HUES64 (cell line): ENCODE results near the gene CNTN1.
A peak's percentile ranks its signal among the peaks of the same experiment; 100 is the strongest.

Source experiments
- H3K27ac ChIP-seq: 2 replicates; pipeline ENCODE4 v1.7.0; 2013; ENCODE audit warnings: low read depth, low read length, inconsistent platforms
- H3K27me3 ChIP-seq: 2 replicates; pipeline ENCODE4 v1.6.1; 2013; ENCODE audit warnings: mild to moderate bottlenecking, low read length; ENCODE audit not compliant: insufficient read depth
- H3K36me3 ChIP-seq: 2 replicates; pipeline ENCODE4 v1.6.1; 2013; ENCODE audit warnings: mild to moderate bottlenecking, low read length; ENCODE audit not compliant: insufficient read depth
- H3K4me1 ChIP-seq: 2 replicates; pipeline ENCODE4 v1.6.1; 2013; ENCODE audit warnings: mild to moderate bottlenecking, low read length, moderate library complexity; ENCODE audit not compliant: insufficient read depth
- H3K4me3 ChIP-seq: 2 replicates; pipeline ENCODE4 v1.5.1; 2013; ENCODE audit warnings: mild to moderate bottlenecking, low read length, moderate library complexity
- H3K9ac ChIP-seq: 2 replicates; pipeline ENCODE4 v1.6.1; 2013; ENCODE audit warnings: mild to moderate bottlenecking, low read depth, low read length
- H3K9me3 ChIP-seq: 2 replicates; pipeline ENCODE4 v1.6.1; 2013; ENCODE audit warnings: low read depth, low read length; ENCODE audit not compliant: insufficient read depth
- WGBS: fragments of 150-250, 120-280 bp; methylation state at CpG from one replicate; pipeline ENCODE4 v1.1.7; 2013; ENCODE audit warnings: missing lambda C conversion rate; 5-methylcytosine and 5-hydroxymethylcytosine counted together

The CNTN1 gene

GRCh38 chr12:40662366-40662765 lies 29.9 kb upstream of the CNTN1 start:
- 96% methylated on average over 4 of the region's 4 CpGs for WGBS
- Histone ChIP-seq H3K4me1 (no peaks in the 10 kb centered on the region), H3K9me3 (peaks cover 19% of the 10 kb centered on the region; the same call in 1 of the 2 replicates), H3K9ac (no peak overlapping the region), H3K27me3 (no peaks in the 10 kb centered on the region), H3K4me3 (no peak overlapping the region), H3K36me3 (no peaks in the 10 kb centered on the region), H3K27ac (no peak overlapping the region)

- H3K36me3 ChIP-seq: no peaks in the 10 kb centered on the region
- no peak overlapping the region for H3K4me3 ChIP-seq
- H3K27me3 ChIP-seq: no peaks in the 10 kb centered on the region
- WGBS: 88% methylated on average over 1 of the region's 1 CpG
- peaks cover 19% of the 10 kb centered on the region; the same call in 1 of the 2 replicates for H3K9me3 ChIP-seq
- H3K9ac ChIP-seq: no peak overlapping the region
- H3K4me1 ChIP-seq: no peaks in the 10 kb centered on the region
- H3K27ac ChIP-seq: no peak overlapping the region
Measured at GRCh38 chr12:40663781-40664180, 28.5 kb upstream of the CNTN1 start.

GRCh38 chr12:40668099-40668529 lies 24.1 kb upstream of the CNTN1 start:
- H3K36me3 ChIP-seq: no peaks in the 10 kb centered on the region
- H3K27ac ChIP-seq: no peak overlapping the region
- no peaks in the 10 kb centered on the region for H3K27me3 ChIP-seq
- WGBS: 82% methylated on average over 1 of the region's 1 CpG
- H3K9me3 ChIP-seq: peaks cover 5% of the 10 kb centered on the region; the same call in 1 of the 2 replicates
- H3K4me1 ChIP-seq: peaks cover 5% of the 10 kb centered on the region; the same call in 1 of the 2 replicates
- H3K4me3 ChIP-seq: no peak overlapping the region
- no peak overlapping the region for H3K9ac ChIP-seq

- no peak overlapping the region for H3K9ac ChIP-seq
- peaks cover 5% of the 10 kb centered on the region for H3K9me3 ChIP-seq
- H3K36me3 ChIP-seq: no peaks in the 10 kb centered on the region
- 95% methylated on average over 2 of the region's 2 CpGs for WGBS
- no peak overlapping the region for H3K27ac ChIP-seq
- peaks cover 5% of the 10 kb centered on the region; the same call in 1 of the 2 replicates for H3K4me1 ChIP-seq
- no peak overlapping the region for H3K4me3 ChIP-seq
- H3K27me3 ChIP-seq: no peaks in the 10 kb centered on the region
Measured at GRCh38 chr12:40672741-40673271, 19.4 kb upstream of the CNTN1 start.

- Histone ChIP-seq H3K4me3 (no peak overlapping the region), H3K9me3 (peaks cover 11% of the 10 kb centered on the region), H3K27me3 (no peaks in the 10 kb centered on the region), H3K27ac (no peak overlapping the region), H3K36me3 (no peaks in the 10 kb centered on the region), H3K9ac (no peak overlapping the region), H3K4me1 (no peaks in the 10 kb centered on the region)
- WGBS: no CpG with 5 or more reads among the region's 2 CpGs
Measured at GRCh38 chr12:40681148-40681547, 11.1 kb upstream of the CNTN1 start.

GRCh38 chr12:40684986-40685385 lies 7.3 kb upstream of the CNTN1 start:
- H3K9ac ChIP-seq: no peak overlapping the region
- H3K4me1 ChIP-seq: no peaks in the 10 kb centered on the region
- no peaks in the 10 kb centered on the region for H3K27me3 ChIP-seq
- H3K4me3 ChIP-seq: no peak overlapping the region
- no peak overlapping the region for H3K27ac ChIP-seq
- no peaks in the 10 kb centered on the region for H3K36me3 ChIP-seq
- WGBS: 95% methylated on average over 4 of the region's 4 CpGs
- H3K9me3 ChIP-seq: no peaks in the 10 kb centered on the region

- WGBS: 89% methylated on average over 8 of the region's 8 CpGs
- Histone ChIP-seq H3K9me3 (no peaks in the 10 kb centered on the region), H3K36me3 (no peaks in the 10 kb centered on the region)
Measured at GRCh38 chr12:40688085-40688725, 4.0 kb upstream of the CNTN1 start.

GRCh38 chr12:40689576-40689975 lies 2.7 kb upstream of the CNTN1 start:
- H3K36me3 ChIP-seq: no peaks in the 10 kb centered on the region
- H3K4me1 ChIP-seq: no peaks in the 10 kb centered on the region; the same call in 1 of the 2 replicates
- no peaks in the 10 kb centered on the region for H3K9me3 ChIP-seq
- peaks cover 33% of the 10 kb centered on the region for H3K27me3 ChIP-seq
- H3K9ac ChIP-seq: no peak overlapping the region
- WGBS: 97% methylated on average over 2 of the region's 2 CpGs
- no peak overlapping the region for H3K4me3 ChIP-seq
- no peak overlapping the region for H3K27ac ChIP-seq

More at GRCh38 chr12:40688085-40688725, 4.0 kb upstream of the CNTN1 start:
- no peak overlapping the region for H3K9ac ChIP-seq
- H3K27ac ChIP-seq: no peak overlapping the region
- no peaks in the 10 kb centered on the region; the same call in 1 of the 2 replicates for H3K4me1 ChIP-seq
- no peak overlapping the region for H3K4me3 ChIP-seq
- peaks cover 20% of the 10 kb centered on the region for H3K27me3 ChIP-seq

GRCh38 chr12:40692765-40693206 lies 547 bp downstream of the CNTN1 start:
- H3K4me3 ChIP-seq: peak overlapping the region; percentile 68
- no peak overlapping the region for H3K27ac ChIP-seq
- H3K4me1 ChIP-seq: no peaks in the 10 kb centered on the region; the same call in 1 of the 2 replicates
- no peaks in the 10 kb centered on the region for H3K9me3 ChIP-seq
- no peak overlapping the region for H3K9ac ChIP-seq
- no peaks in the 10 kb centered on the region for H3K36me3 ChIP-seq
- WGBS: 0% methylated on average over 31 of the region's 33 CpGs
- peaks cover 33% of the 10 kb centered on the region for H3K27me3 ChIP-seq

- peak overlapping the region; percentile 68 for H3K4me3 ChIP-seq
- no peak overlapping the region for H3K9ac ChIP-seq
- H3K27ac ChIP-seq: no peak overlapping the region
- H3K27me3 ChIP-seq: peaks cover 33% of the 10 kb centered on the region
- H3K9me3 ChIP-seq: no peaks in the 10 kb centered on the region
- H3K4me1 ChIP-seq: no peaks in the 10 kb centered on the region; the same call in 1 of the 2 replicates
- WGBS: 3% methylated on average over 24 of the region's 24 CpGs
- H3K36me3 ChIP-seq: no peaks in the 10 kb centered on the region
Measured at GRCh38 chr12:40693207-40693821, 1.1 kb downstream of the CNTN1 start.

GRCh38 chr12:40697566-40698259 lies 5.5 kb downstream of the CNTN1 start:
- H3K4me1 ChIP-seq: no peaks in the 10 kb centered on the region
- no peak overlapping the region for H3K9ac ChIP-seq
- no peak overlapping the region for H3K27ac ChIP-seq
- H3K4me3 ChIP-seq: no peak overlapping the region
- H3K9me3 ChIP-seq: no peaks in the 10 kb centered on the region
- no peaks in the 10 kb centered on the region for H3K36me3 ChIP-seq
- 94% methylated on average over 6 of the region's 6 CpGs for WGBS
- H3K27me3 ChIP-seq: peaks cover 17% of the 10 kb centered on the region
